Activated T-helper 1 cell treated with anti-CD3 and anti-CD28 coated beads, Interleukin-12 subunit alpha, Interleukin-12 subunit beta, Interleukin-2, Interleukin-4 antibody, amounts not matched to agents 30 ng/mL and 10 ng/mL and 1 ng/mL, durations not matched to agents 14 hours and 24 hours and 36 hours (primary cell): ENCODE results near the gene VEGFA. TPM values are rescaled to one million over a fixed set of nuclear protein-coding genes. Genes with fewer than 3 reads are reported as not detected.

ENCODE experiments used
- DNase-seq: peaks from one replicate; pipeline ENCODE4 v3.0.0; 2021; ENCODE audit warnings: low spot score
- H3K27ac Mint-ChIP-seq: one replicate; pipeline ENCODE4 v1.8.0; 2021; ENCODE audit warnings: mild to moderate bottlenecking, mixed read lengths
- H3K27me3 Mint-ChIP-seq: one replicate; pipeline ENCODE4 v1.8.0; 2022; ENCODE audit warnings: mild to moderate bottlenecking, moderate library complexity, mixed read lengths; ENCODE audit not compliant: insufficient read depth
- H3K36me3 Mint-ChIP-seq: one replicate; pipeline ENCODE4 v1.8.0; 2021; ENCODE audit warnings: low read depth, mixed read lengths
- H3K4me1 Mint-ChIP-seq: one replicate; pipeline ENCODE4 v1.8.0; 2021; ENCODE audit warnings: low read depth, mixed read lengths
- H3K4me3 Mint-ChIP-seq: one replicate; pipeline ENCODE4 v1.8.0; 2021; ENCODE audit warnings: mild to moderate bottlenecking, moderate library complexity, mixed read lengths
- H3K9me3 Mint-ChIP-seq: one replicate; pipeline ENCODE4 v1.8.0; 2021; ENCODE audit warnings: mixed read lengths
- intact Hi-C: fragments of 100-400 bp; cut with micrococcal nuclease; formaldehyde crosslinking; loops from one replicate; pipeline ENCODE4 v1.15.1; 2024
- total RNA-seq: library from RNA; stranded (reverse); gene quantifications from 2 replicates; pipeline ENCODE4 v1.2.3, GENCODE V29; 2022

Gene VEGFA
- total RNA-seq, 1 donor from 2014 or later: 43.2 TPM

DNA sequence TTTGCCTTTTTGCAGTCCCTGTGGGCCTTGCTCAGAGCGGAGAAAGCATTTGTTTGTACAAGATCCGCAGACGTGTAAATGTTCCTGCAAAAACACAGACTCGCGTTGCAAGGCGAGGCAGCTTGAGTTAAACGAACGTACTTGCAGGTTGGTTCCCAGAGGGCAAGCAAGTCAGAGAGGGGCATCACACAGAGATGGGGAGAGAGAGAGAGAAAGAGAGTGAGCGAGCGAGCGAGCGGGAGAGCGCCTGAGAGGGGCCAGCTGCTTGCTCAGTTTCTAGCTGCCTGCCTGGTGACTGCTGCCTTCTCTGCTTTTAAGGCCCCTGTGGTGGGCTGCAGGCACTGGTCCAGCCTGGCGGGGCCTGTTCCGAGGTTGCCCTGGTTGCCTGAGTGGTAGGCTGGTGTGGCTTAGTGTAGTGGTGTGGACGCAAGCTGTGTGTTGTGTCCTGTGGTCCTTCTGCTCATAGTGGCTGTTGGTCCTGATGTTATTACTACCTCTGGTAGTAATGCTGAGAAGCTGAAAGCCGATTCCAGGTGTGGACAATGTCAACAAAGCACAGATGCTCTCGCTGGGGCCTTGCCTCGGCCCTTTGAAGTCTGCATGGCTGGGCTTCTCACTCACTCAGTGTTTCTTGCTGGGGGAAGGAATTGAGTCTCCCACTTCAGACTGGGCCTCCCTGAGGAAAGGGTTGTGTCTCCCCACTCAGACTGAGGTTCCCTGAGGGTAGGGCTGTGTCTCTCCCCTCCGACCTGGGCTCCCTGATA lies 12.1 kb downstream of the VEGFA start:
- Mint-ChIP-seq H3K9me3 (no peaks in the 10 kb centered on the region), H3K27ac (no peak overlapping the region), H3K4me3 (no peak overlapping the region), H3K36me3 (peaks cover 36% of the 10 kb centered on the region), H3K27me3 (no peaks in the 10 kb centered on the region), H3K4me1 (peaks cover 7% of the 10 kb centered on the region)
- DNase-seq: no peak
- intact Hi-C loops: no loop called here

DNA sequence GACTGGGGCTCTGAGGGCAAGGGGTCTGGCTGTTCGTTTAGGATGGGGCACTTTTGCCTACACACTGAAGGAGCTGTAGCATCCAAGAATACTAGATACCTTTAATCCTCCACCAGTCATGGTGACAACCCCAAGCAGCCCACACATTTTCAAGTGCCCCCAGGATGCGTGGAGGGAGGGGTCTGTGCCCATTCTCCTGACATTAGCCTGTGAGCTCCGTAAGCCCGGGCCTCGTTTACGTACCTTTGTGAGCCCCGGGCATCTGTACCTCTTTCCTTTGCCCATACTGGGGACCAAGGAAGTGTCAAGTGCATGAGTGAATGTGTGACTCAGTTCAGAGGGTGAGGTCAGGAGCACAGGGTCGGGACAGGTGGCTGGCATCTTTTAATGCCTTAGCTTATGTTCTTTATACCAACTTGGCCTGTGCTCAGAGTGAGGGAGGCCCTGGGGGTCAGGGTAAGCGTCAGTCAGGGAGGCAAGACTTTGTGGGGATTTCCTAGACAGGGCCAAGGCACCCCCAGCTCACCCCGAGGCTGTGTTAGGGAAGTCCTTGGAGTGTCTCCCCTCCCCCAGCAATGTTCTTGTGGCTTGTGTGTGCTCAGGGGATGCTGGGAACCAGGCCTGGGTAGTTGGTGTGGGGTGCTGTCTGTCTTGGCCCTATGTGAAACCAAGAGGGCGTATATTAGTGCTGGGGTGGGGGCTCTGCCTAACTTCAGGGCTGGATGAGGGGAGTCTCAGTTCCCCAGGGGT lies 12.9 kb downstream of the VEGFA start:
- Mint-ChIP-seq H3K4me1 (peaks cover 7% of the 10 kb centered on the region), H3K36me3 (peaks cover 35% of the 10 kb centered on the region), H3K27me3 (no peaks in the 10 kb centered on the region), H3K9me3 (no peaks in the 10 kb centered on the region), H3K4me3 (no peak overlapping the region), H3K27ac (no peak overlapping the region)
- intact Hi-C loops: no loop called here
- DNase-seq: no peak

DNA sequence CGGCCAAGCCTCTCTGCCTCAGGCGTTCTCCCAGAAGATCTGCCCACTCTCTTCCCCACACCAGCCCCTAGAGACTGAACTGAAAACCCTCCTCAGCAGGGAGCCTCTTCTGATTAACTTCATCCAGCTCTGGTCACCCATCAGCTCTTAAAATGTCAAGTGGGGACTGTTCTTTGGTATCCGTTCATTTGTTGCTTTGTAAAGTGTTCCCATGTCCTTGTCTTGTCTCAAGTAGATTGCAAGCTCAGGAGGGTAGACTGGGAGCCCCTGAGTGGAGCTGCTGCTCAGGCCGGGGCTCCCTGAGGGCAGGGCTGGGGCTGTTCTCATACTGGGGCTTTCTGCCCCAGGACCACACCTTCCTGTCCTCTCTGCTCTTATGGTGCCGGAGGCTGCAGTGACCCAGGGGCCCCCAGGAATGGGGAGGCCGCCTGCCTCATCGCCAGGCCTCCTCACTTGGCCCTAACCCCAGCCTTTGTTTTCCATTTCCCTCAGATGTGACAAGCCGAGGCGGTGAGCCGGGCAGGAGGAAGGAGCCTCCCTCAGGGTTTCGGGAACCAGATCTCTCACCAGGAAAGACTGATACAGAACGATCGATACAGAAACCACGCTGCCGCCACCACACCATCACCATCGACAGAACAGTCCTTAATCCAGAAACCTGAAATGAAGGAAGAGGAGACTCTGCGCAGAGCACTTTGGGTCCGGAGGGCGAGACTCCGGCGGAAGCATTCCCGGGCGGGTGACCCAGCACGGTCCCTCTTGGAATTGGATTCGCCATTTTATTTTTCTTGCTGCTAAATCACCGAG lies 14.2 kb downstream of the VEGFA start:
- peaks cover 7% of the 10 kb centered on the region for H3K4me1 Mint-ChIP-seq
- intact Hi-C loops: no loop called here
- H3K9me3 Mint-ChIP-seq: no peaks in the 10 kb centered on the region
- DNase-seq: no peak
- no peaks in the 10 kb centered on the region for H3K27me3 Mint-ChIP-seq
- peaks cover 25% of the 10 kb centered on the region for H3K36me3 Mint-ChIP-seq
- H3K4me3 Mint-ChIP-seq: no peak overlapping the region
- H3K27ac Mint-ChIP-seq: no peak overlapping the region

DNA sequence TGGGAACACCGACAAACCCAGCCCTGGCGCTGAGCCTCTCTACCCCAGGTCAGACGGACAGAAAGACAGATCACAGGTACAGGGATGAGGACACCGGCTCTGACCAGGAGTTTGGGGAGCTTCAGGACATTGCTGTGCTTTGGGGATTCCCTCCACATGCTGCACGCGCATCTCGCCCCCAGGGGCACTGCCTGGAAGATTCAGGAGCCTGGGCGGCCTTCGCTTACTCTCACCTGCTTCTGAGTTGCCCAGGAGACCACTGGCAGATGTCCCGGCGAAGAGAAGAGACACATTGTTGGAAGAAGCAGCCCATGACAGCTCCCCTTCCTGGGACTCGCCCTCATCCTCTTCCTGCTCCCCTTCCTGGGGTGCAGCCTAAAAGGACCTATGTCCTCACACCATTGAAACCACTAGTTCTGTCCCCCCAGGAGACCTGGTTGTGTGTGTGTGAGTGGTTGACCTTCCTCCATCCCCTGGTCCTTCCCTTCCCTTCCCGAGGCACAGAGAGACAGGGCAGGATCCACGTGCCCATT lies 15.3 kb downstream of the VEGFA start:
- H3K36me3 Mint-ChIP-seq: peaks cover 23% of the 10 kb centered on the region

DNA sequence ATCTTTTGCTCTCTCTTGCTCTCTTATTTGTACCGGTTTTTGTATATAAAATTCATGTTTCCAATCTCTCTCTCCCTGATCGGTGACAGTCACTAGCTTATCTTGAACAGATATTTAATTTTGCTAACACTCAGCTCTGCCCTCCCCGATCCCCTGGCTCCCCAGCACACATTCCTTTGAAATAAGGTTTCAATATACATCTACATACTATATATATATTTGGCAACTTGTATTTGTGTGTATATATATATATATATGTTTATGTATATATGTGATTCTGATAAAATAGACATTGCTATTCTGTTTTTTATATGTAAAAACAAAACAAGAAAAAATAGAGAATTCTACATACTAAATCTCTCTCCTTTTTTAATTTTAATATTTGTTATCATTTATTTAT lies 15.9 kb downstream of the VEGFA start:
- H3K9me3 Mint-ChIP-seq: no peaks in the 10 kb centered on the region
- no peak overlapping the region for H3K4me3 Mint-ChIP-seq
- peaks cover 7% of the 10 kb centered on the region for H3K4me1 Mint-ChIP-seq
- intact Hi-C loops: no loop called here
- no peak overlapping the region for H3K27ac Mint-ChIP-seq
- no peaks in the 10 kb centered on the region for H3K27me3 Mint-ChIP-seq
- DNase-seq: no peak
- H3K36me3 Mint-ChIP-seq: peaks cover 23% of the 10 kb centered on the region

More for the DNA sequence above, 15.3 kb downstream of the VEGFA start:
- Mint-ChIP-seq H3K4me1 (peaks cover 7% of the 10 kb centered on the region), H3K27ac (no peak overlapping the region), H3K9me3 (no peaks in the 10 kb centered on the region), H3K27me3 (no peaks in the 10 kb centered on the region), H3K4me3 (no peak overlapping the region)
- intact Hi-C loops: no loop called here
- no peak for DNase-seq

DNA sequence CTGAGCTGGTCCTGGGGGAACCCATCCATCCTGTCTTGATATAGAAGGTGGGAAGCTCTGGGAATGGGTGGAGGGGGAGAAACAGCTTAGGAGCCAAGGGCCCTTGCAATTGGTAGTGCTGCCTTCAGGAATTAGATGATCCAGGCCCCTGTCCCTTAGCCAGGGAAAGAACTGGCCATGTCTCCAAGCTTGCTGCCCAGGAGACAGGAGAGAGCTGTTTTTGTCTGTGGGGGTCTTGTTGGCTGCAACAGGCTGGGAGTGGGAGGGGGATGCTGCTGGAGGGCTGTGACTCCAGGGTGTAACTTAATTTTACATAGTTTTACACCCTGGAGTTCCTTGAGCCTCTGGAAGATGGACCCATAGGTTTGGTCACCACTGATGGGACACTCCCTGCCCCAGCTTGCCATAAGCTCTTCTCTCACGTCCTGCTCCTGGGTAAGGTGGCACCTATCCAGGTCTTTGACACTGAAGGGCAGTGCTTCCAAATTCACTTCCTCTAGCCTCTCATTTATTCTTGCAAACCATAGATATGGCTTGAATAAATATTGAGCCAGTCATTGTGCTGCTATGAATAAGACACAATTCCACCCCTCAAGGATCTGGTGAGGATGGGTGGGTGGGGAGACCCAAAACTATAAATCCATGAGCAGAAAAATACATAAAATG lies 16.8 kb downstream of the VEGFA start:
- Mint-ChIP-seq H3K9me3 (no peaks in the 10 kb centered on the region), H3K27ac (no peak overlapping the region), H3K36me3 (peaks cover 21% of the 10 kb centered on the region), H3K27me3 (no peaks in the 10 kb centered on the region), H3K4me1 (peaks cover 7% of the 10 kb centered on the region), H3K4me3 (no peak overlapping the region)
- intact Hi-C loops: no loop called here
- DNase-seq: no peak

DNA sequence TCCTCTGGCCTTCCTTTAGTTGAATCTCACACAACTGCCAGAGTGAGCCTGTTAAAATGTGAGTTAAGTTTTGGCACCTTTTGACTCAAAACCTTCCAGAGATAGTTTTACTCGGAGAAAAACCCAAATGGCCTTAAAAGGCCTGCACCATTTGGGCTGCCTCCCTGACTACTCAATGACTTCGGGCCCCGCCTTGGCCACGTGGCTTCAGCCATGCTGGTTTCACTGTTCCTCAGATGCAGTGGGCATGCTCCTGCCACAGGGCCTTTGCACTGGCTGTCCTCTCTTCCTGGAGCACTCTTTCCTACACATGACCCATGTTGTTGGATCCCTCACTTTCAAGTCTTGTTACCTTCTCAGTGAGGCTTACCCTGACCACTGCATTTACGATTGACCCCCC lies 18.3 kb downstream of the VEGFA start:
- H3K27me3 Mint-ChIP-seq: no peaks in the 10 kb centered on the region
- peaks cover 7% of the 10 kb centered on the region for H3K4me1 Mint-ChIP-seq
- no peak for DNase-seq
- H3K27ac Mint-ChIP-seq: no peak overlapping the region
- H3K9me3 Mint-ChIP-seq: no peaks in the 10 kb centered on the region
- H3K36me3 Mint-ChIP-seq: peaks cover 16% of the 10 kb centered on the region
- H3K4me3 Mint-ChIP-seq: no peak overlapping the region
- intact Hi-C loops: no loop called here

DNA sequence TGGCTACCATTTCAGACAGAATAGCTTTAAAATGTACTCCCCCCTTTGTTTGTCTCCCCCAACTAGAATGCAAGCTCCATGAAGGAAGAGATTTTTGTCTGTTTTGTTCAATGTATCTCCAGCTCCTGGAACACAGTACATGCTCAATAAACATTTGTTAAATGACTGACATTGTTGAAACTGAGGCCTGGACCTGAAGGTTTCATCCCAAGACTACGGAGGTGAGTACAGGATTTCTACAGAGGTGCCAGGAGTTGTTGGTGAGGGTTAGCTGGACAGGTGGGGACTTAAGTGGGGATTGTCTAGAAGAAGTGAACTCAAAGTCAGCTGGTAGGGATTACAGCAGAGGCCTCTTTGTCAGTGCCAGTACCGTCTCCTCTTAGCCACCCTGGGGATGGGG lies 19.4 kb downstream of the VEGFA start:
- H3K4me1 Mint-ChIP-seq: peaks cover 2% of the 10 kb centered on the region
- peaks cover 11% of the 10 kb centered on the region for H3K36me3 Mint-ChIP-seq
- no peak overlapping the region for H3K27ac Mint-ChIP-seq
- DNase-seq: no peak
- no peaks in the 10 kb centered on the region for H3K9me3 Mint-ChIP-seq
- intact Hi-C loops: no loop called here
- no peak overlapping the region for H3K4me3 Mint-ChIP-seq
- no peaks in the 10 kb centered on the region for H3K27me3 Mint-ChIP-seq

DNA sequence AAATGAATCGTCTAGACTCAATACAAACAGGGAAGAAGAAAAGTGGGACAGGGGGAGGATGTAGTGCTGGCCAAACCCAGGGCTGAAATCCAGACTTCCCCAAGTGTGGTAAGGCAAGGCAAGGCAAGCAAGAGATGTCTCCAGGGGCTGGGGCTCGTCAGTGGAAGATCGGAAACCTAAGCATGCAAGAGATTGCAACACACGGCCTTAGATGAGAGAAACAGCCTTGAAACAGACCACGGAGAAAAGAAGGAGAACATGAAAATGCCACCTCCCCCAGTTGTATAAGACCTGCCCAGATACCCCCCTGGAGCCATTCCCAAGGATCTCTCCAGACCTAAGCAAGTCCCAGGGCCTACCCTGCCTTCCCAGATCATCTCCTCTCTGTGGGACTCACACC lies 20.0 kb downstream of the VEGFA start:
- no peaks in the 10 kb centered on the region for H3K4me1 Mint-ChIP-seq
- no peaks in the 10 kb centered on the region for H3K9me3 Mint-ChIP-seq
- H3K4me3 Mint-ChIP-seq: no peak overlapping the region
- H3K27ac Mint-ChIP-seq: no peak overlapping the region
- intact Hi-C loops: no loop called here
- DNase-seq: no peak
- no peaks in the 10 kb centered on the region for H3K27me3 Mint-ChIP-seq
- H3K36me3 Mint-ChIP-seq: peaks cover 8% of the 10 kb centered on the region

DNA sequence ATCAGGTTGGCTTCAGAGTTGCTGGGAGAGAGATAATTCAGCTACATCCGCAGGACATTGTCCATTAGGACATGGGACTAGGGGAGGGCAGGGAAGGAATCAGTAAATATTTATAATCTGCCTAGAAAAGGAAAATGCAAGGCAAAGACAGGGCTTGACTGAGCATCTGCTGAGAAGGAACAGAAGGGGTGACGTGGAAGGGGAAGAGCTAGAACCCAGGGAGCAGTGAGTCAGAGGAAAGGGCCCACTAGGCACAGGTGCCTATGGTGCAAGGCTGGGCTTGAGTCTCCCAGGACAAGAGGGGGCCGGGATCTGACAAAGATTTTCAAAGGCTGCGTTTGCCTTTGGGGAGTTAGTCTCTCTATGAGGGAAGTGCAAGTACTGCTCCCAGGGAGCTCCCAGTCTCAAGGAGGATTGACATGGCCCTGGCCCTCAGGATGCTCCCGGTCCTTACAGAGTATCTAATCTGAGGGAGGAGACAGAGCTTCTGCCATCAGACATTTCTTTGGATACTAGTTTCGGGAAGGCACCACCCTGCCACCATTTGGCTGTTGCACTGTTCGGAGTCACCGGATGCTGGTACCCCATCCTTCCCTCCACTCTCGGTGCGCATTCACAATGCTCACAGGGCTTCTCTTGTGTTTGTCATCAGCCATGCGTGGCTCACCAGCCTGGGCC lies 21.9 kb downstream of the VEGFA start:
- Mint-ChIP-seq H3K27me3 (no peaks in the 10 kb centered on the region), H3K27ac (no peak overlapping the region), H3K9me3 (no peaks in the 10 kb centered on the region), H3K36me3 (peaks cover 4% of the 10 kb centered on the region), H3K4me3 (no peak overlapping the region), H3K4me1 (no peaks in the 10 kb centered on the region)
- no peak for DNase-seq
- intact Hi-C loops: no loop called here

DNA sequence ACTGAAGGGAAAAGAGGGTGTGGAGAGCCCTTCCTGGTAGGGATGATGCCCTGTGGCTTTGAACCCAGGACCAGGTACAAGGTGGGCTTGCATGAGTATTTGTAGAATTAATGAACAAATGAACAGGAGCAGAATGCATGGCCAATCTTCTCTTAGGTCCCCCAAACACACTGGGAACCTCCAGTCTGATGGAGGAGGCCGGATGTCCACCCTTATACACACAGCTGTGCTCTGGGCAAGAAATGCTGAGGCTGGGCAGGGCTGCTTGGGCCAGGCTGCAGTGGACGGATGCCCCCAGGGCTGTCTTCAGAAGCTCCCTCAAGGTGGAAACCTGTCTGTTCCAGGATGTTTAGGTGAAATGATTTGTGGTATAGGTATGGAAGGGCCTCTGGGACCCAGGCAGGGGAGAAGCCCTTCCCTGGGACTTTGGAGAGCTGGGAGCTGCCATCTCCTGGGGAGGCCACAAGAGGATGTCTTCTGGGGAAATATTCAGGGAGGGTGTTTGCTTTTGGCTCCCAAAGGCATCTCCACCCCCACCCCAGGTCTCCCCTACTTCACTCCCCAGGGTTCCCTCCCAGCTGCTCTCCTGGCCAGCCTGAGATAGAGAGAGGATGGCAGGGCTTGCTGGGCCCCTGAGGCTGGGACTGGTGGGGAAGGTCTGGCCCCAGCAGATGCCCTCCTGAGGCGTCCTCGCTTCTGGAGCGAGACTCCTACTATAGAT lies 23.3 kb downstream of the VEGFA start:
- Mint-ChIP-seq H3K4me3 (no peak overlapping the region), H3K27me3 (no peaks in the 10 kb centered on the region), H3K9me3 (no peaks in the 10 kb centered on the region), H3K27ac (no peak overlapping the region), H3K4me1 (peaks cover 2% of the 10 kb centered on the region), H3K36me3 (no peaks in the 10 kb centered on the region)
- intact Hi-C loops: no loop called here
- DNase-seq: no peak

DNA sequence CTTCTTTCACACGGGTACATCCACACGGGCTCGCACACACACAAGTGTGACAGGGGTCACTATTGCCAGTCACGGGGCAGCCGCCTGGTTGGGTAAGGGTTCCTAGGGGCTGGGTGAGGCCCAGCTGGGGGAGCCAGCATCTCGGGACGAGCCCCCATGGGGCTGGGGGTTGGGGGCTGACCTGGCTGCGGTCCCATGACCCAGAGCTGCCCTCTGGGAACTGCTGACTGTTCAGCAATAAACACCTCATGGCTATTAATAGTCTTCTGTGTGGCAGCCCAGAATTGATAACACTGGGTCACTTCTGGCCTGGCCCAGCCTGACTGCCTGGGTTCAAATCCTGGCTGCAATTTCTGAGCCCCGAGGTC lies 23.8 kb downstream of the VEGFA start:
- Mint-ChIP-seq H3K27me3 (no peaks in the 10 kb centered on the region), H3K9me3 (no peaks in the 10 kb centered on the region), H3K27ac (no peak overlapping the region), H3K36me3 (no peaks in the 10 kb centered on the region), H3K4me1 (peaks cover 6% of the 10 kb centered on the region), H3K4me3 (no peak overlapping the region)
- intact Hi-C loops: no loop called here
- no peak for DNase-seq
